ENCODE results near the gene TPX2.
"Not testable (repeated sequence)": the region's sequence is repeated elsewhere in the genome, so short reads cannot be mapped to it uniquely, and the experiment has no call there.

TPX2 gene

GRCh38 chr20:31764641-31765305, 25.7 kb downstream of the TPX2 start:
- DNase-seq (ENCODE audit: low read depth): no peak

GRCh38 chr20:31767805-31768204, 28.7 kb downstream of the TPX2 start:
- no peak for DNase-seq (ENCODE audit: low read depth)

GRCh38 chr20:31769681-31770080, 30.6 kb downstream of the TPX2 start:
- no peak for DNase-seq (ENCODE audit: low read depth)

GRCh38 chr20:31770243-31770642, 31.2 kb downstream of the TPX2 start:
- DNase-seq (ENCODE audit: low read depth): no peak

GRCh38 chr20:31774408-31774807, 35.3 kb downstream of the TPX2 start:
- no peak for DNase-seq (ENCODE audit: low read depth)

- no peak for DNase-seq (ENCODE audit: low read depth)
Observed at GRCh38 chr20:31780839-31781238, 41.7 kb downstream of the TPX2 start.

GRCh38 chr20:31781945-31782344, 42.9 kb downstream of the TPX2 start:
- DNase-seq (ENCODE audit: low read depth): no peak

- no peak for DNase-seq (ENCODE audit: low read depth)
Observed at GRCh38 chr20:31784354-31785044, 45.4 kb downstream of the TPX2 start.

GRCh38 chr20:31785089-31785488, 46.0 kb downstream of the TPX2 start:
- no peak for DNase-seq (ENCODE audit: low read depth)

GRCh38 chr20:31788578-31788977, 49.5 kb downstream of the TPX2 start:
- DNase-seq (ENCODE audit: low read depth): no peak

GRCh38 chr20:31790401-31790800, 51.3 kb downstream of the TPX2 start:
- DNase-seq (ENCODE audit: low read depth): no peak

GRCh38 chr20:31797364-31797763, 58.3 kb downstream of the TPX2 start:
- DNase-seq (ENCODE audit: low read depth): no peak

- DNase-seq (ENCODE audit: low read depth): no peak
Observed at GRCh38 chr20:31801508-31801907, 62.4 kb downstream of the TPX2 start.

- DNase-seq (ENCODE audit: low read depth): no peak
Observed at GRCh38 chr20:31803552-31804291, 64.6 kb downstream of the TPX2 start.

GRCh38 chr20:31806564-31807355, 67.7 kb downstream of the TPX2 start:
- no peak for DNase-seq (ENCODE audit: low read depth)

GRCh38 chr20:31808481-31808880, 69.4 kb downstream of the TPX2 start:
- no peak for DNase-seq (ENCODE audit: low read depth)

GRCh38 chr20:31809661-31810060, 70.6 kb downstream of the TPX2 start:
- no peak for DNase-seq (ENCODE audit: low read depth)

GRCh38 chr20:31811198-31811597, 72.1 kb downstream of the TPX2 start:
- no peak for DNase-seq (ENCODE audit: low read depth)

GRCh38 chr20:31811796-31812728, 73.0 kb downstream of the TPX2 start:
- no peak for DNase-seq (ENCODE audit: low read depth)

GRCh38 chr20:31813611-31814010, 74.5 kb downstream of the TPX2 start:
- no peak for DNase-seq (ENCODE audit: low read depth)

- DNase-seq (ENCODE audit: low read depth): not testable (repeated sequence)
Observed at GRCh38 chr20:31814142-31814541, 75.1 kb downstream of the TPX2 start.

All from stimulated activated CD8-positive, alpha-beta memory T cell treated with anti-CD3 and anti-CD28 coated beads, Interleukin-12 subunit alpha, Interleukin-12 subunit beta, amount 100 ng/mL, for 1 hour (primary cell).